Pancreas (tissue), 10 donors: ENCODE data around the gene GTPBP4. TPM values are rescaled to one million over a fixed set of nuclear protein-coding genes. Genes with fewer than 3 reads are reported as not detected.
A peak's percentile ranks its signal among the peaks of the same experiment; 100 is the strongest.

Source experiments
- ATAC-seq, 4 donors: fragments of 200-7000 bp; cut with Tn5 transposase; one replicate each; pipeline versions ENCODE4 v1.8.0 to v1.9.1; 2020; ENCODE audit warnings: mild to moderate bottlenecking in 4 of 4, moderate library complexity in 4 of 4
- DNase-seq, 6 donors: peaks; one replicate each; pipeline ENCODE4 v3.0.0-alpha.2; 2020
- FAIRE-seq: peaks from 2 replicates; lab custom pipeline; 2012; peaks lifted over from hg19 to GRCh38; lab: Jason Lieb, UNC
- H3K27ac ChIP-seq, 4 donors: fragments of 200-600 bp; sonication (generic); 1 replicate in 3 of 4; 2 replicates in 1 of 4; pipeline versions ENCODE4 v1.5.0 to v1.8.0; 2020
- H3K27me3 ChIP-seq, 4 donors: fragments of 200-600 bp; one replicate each; pipeline ENCODE4 v1.8.0; 2021
- H3K36me3 ChIP-seq, 3 donors: fragments of 200-600 bp; sonication (generic) in 1 of 3; one replicate each; pipeline versions ENCODE4 v1.5.0 to v1.8.0; 2020 to 2021
- H3K4me1 ChIP-seq, 3 donors: fragments of 200-600 bp; one replicate each; pipeline ENCODE4 v1.8.0; 2021
- H3K4me3 ChIP-seq, 4 donors: fragments of 200-600 bp; sonication (generic) in 2 of 4; one replicate each; pipeline versions ENCODE4 v1.5.0 to v1.8.0; 2020 to 2021
- H3K9me3 ChIP-seq, 4 donors: fragments of 200-600 bp; one replicate each; pipeline ENCODE4 v1.8.0; 2021
- CTCF ChIP-seq, 4 donors: fragments of 200-600 bp; sonication (generic) in 3 of 4; IDR thresholded peaks; one replicate each; pipeline versions ENCODE4 v1.5.0 to v1.8.0; 2021; ENCODE audit warnings: antibody characterized with exemption in 4 of 4
- WGBS, 2 donors: extraction: QIAGEN DNeasy Blood & Tissue Kit; methylation state at CpG; one replicate each; pipeline ENCODE4 v1.1.7; 2013; 5-methylcytosine and 5-hydroxymethylcytosine counted together
- intact Hi-C, 3 donors: fragments of 100-400 bp; cut with DNase I; formaldehyde crosslinking; loops; one replicate each; pipeline versions ENCODE4 v1.11.1 to v1.14.2; 2022
- polyA plus RNA-seq, 2 donors: library from polyadenylated mRNA; stranded (reverse); fragments of 200-250 nt; gene quantifications; one replicate each; pipeline ENCODE4 v1.2.3, GENCODE V29; 2013
- total RNA-seq, 6 donors: library from RNA; stranded (reverse); fragmentation: NEBNext Ultra II Directional in 4 of 6; extraction: Animal tissue kit (Norgen Biotek cat#: 25700) in 4 of 6; gene quantifications; one replicate each; pipeline versions ENCODE4 v1.2.1 to v1.2.4, GENCODE V29; 2021 to 2023
- donor health status: healthy with polysubstance abuse.
- donor health status: DM: no; HTN: no; CAD: no; lungs with moderate emphysema.
- donor health status: DM: no; HTN: no; CAD: no.
- donor health status: control.
- donor health status: control.
- donor health status: Bipolar disorder and iron deficiency.
- donor health status: DM: yes; HTN: yes; CAD: no.
- donor health status: DM: no; HTN: no; CAD: no.
- donor health status: DM: no; HTN: no; CAD: no.
- donor health status: DM: yes; HTN: yes; CAD: no.

Gene GTPBP4
- total and polyA plus RNA-seq, 8 donors: 6.9 to 18.4 (median 15.8) TPM

GRCh38 chr10:1040133-1040532, 51.9 kb downstream of the GTPBP4 start:
- DNase-seq (no peak), FAIRE-seq (no peak), ATAC-seq (no peak)
- intact Hi-C loops: no loop called here
- H3K27me3 ChIP-seq: no peaks in the 10 kb centered on the region
- H3K27ac ChIP-seq: no peak overlapping the region
- no peak for TF ChIP-seq CTCF (IDR thresholded peaks at IDR 0.05)
- 90 to 91% methylated on average over 3 of the region's 3 CpGs for WGBS, 2 donors
- H3K36me3 ChIP-seq: peaks cover 0 to 26% (median 4%) of the 10 kb centered on the region in 3 donors
- no peaks in the 10 kb centered on the region for H3K9me3 ChIP-seq
- peaks cover 0 to 7% (median 0%) of the 10 kb centered on the region in 3 donors for H3K4me1 ChIP-seq
- H3K4me3 ChIP-seq: no peak overlapping the region

DNA sequence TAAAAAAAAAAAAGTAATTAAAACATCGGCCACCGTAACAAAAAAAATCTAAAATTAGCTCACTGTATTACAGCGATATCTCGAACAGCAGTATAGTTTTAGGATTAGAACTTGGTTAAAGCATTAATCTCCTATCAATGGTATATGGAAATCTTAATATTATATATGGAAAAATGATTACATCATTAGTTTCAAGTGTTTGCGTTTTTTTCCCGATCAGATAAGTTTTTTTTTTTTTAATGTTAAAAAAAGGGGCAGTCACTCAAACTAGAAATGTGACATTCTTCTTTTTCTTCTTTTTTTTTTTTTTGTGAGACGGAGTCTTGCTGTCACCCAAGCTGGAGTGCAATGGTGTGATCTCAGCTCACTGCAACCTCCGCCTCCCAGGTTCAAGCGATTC, 53.3 kb downstream of the GTPBP4 start:
- peaks cover 0 to 15% (median 0%) of the 10 kb centered on the region in 3 donors for H3K4me1 ChIP-seq
- H3K4me3 ChIP-seq: no peak overlapping the region
- no peak for DNase-seq
- intact Hi-C loops: no loop called here
- peaks cover 0 to 26% (median 4%) of the 10 kb centered on the region in 3 donors for H3K36me3 ChIP-seq
- WGBS, 2 donors: 92 to 96% methylated on average over 9 of the region's 9 CpGs
- ATAC-seq: no peak
- TF ChIP-seq CTCF (IDR thresholded peaks at IDR 0.05): no peak
- no peaks in the 10 kb centered on the region for H3K9me3 ChIP-seq
- H3K27me3 ChIP-seq: no peaks in the 10 kb centered on the region
- no peak overlapping the region for H3K27ac ChIP-seq
- no peak for FAIRE-seq

DNA sequence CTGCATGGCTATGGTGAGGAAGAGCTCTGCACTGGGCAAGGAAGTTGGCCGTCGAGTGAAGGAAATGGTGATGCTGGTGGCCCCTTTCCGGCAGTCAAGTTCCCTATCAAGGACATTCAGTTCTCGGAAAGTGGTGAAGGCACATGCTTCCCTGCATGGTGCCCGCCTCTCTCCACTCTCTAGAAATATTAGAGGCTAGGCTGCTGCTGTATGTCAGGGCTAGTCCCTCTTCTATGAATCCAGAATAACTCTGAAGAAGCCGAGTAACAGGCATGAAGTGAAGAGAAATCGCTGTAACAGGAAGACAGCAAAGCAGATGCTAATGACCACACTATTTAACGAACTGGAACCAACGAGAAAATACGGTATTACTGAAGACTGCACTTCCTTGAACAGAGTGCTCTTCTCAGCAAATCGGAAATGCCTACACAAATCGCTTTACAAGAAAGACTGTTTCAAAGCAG, 55.3 kb downstream of the GTPBP4 start:
- WGBS, 2 donors: 81 to 83% methylated on average over 12 of the region's 12 CpGs
- peak overlapping the region in 2 of 4 donors; percentile 13 to 63 for H3K27ac ChIP-seq

GRCh38 chr10:1044146-1044545, 55.9 kb downstream of the GTPBP4 start:
- H3K36me3 ChIP-seq: peaks cover 0 to 26% (median 4%) of the 10 kb centered on the region in 3 donors
- H3K9me3 ChIP-seq: no peaks in the 10 kb centered on the region
- WGBS, 2 donors: 39 to 42% methylated on average over 4 of the region's 4 CpGs
- peaks cover 0 to 21% (median 3%) of the 10 kb centered on the region in 3 donors for H3K4me1 ChIP-seq
- no peak for FAIRE-seq
- H3K27me3 ChIP-seq: no peaks in the 10 kb centered on the region
- peak overlapping the region in 2 of 4 donors; percentile 13 to 63 for H3K27ac ChIP-seq
- no peak for ATAC-seq
- no peak for TF ChIP-seq CTCF (IDR thresholded peaks at IDR 0.05)
- no peak for DNase-seq
- H3K4me3 ChIP-seq: no peak overlapping the region
- intact Hi-C loops: no loop called here

More for the DNA sequence above, 55.3 kb downstream of the GTPBP4 start:
- no peak overlapping the region for H3K4me3 ChIP-seq
- no peaks in the 10 kb centered on the region for H3K27me3 ChIP-seq
- FAIRE-seq: no peak
- ATAC-seq: peak in 2 of 4 donors; percentile 28 to 49
- no peaks in the 10 kb centered on the region for H3K9me3 ChIP-seq
- DNase-seq: no peak
- H3K4me1 ChIP-seq: peaks cover 0 to 21% (median 3%) of the 10 kb centered on the region in 3 donors
- H3K36me3 ChIP-seq: peaks cover 0 to 26% (median 4%) of the 10 kb centered on the region in 3 donors
- intact Hi-C loops: no loop called here
- no peak for TF ChIP-seq CTCF (IDR thresholded peaks at IDR 0.05)

DNA sequence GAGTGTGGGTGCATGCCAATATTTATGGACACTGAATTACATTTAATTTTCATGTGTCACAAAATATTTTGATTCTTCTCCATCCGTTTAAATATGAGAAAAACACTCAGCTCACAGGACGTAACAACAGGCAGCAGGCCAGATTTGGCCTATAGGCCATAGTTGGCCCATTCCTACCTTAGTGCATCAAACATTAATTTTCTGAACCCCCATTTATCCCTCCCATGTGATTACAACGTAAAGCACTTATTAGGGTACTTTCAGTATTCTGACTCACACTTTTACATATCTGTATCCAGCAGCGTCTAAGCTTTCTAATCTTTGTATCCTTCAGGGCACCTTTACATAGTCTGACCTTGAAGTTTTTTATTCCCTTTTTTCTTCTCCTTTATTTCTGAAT, 56.7 kb downstream of the GTPBP4 start:
- ATAC-seq (no peak), DNase-seq (no peak), FAIRE-seq (no peak)
- Histone ChIP-seq H3K9me3 (no peaks in the 10 kb centered on the region), H3K27ac (no peak overlapping the region), H3K4me1 (peaks cover 2 to 24% (median 5%) of the 10 kb centered on the region in 3 donors), H3K4me3 (no peak overlapping the region), H3K27me3 (no peaks in the 10 kb centered on the region), H3K36me3 (peaks cover 0 to 25% (median 4%) of the 10 kb centered on the region in 3 donors)
- TF ChIP-seq CTCF (IDR thresholded peaks at IDR 0.05): no peak
- WGBS, 2 donors: 61 to 66% methylated on average over 4 of the region's 4 CpGs
- intact Hi-C loops: no loop called here
